ENCODE measurements around the gene SMYD1. TPM values are rescaled to one million over a fixed set of nuclear protein-coding genes. Genes with fewer than 3 reads are reported as not detected.

Gene SMYD1
- total and polyA plus RNA-seq, 3 donors from 2014 or later, result 1.5 to 3.1 (median 2.4) TPM

DNA sequence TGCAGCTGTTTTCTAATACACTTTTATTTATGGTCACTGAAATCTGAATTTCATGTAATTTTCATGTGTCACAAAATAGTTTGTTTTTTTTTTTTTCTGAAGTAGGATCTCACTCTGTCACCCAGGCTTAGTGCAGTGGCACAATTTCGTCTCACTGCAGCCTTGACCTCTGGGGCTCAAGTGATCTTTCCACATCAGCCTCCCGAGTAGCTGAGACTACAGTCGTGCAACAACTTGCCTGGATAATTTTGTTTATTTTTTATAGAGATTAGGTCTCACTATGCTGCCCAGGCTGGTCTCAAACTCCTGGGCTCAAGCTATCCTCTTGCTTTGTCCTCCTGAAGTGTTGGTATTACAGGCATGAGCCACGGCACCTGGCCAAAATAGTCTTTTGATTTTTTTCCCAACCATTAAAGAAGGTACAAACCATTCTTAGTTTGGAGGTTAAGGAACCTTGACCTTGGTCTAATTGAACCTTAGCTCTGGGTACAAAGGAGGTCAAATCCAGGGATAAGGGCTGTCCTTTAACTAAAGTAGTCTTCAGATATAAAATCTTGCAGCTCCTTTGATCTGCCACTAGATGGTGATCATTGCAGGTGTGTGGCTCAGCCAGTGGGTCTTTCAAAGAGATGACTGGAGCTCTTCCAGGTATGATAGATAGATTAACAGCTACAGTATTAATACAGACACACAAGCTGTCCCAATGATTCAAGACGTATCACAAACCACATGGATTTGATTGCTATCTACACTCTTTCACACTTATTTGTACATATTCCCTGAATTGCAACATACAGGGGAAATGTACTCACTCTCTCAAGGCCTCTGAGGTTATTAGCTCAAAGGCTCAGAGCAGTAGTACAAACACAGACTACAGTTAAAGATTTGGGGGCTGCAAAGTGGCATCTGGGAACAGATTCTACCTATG lies 7.4 kb upstream of the SMYD1 start:
- Histone ChIP-seq H3K4me3 (no peak overlapping the region), H3K27me3 (no peaks in the 10 kb centered on the region), H3K9me3 (no peaks in the 10 kb centered on the region), H3K4me1 (no peaks in the 10 kb centered on the region), H3K27ac (no peak overlapping the region), H3K36me3 (ENCODE audit: low read depth, missing control alignments) (no peaks in the 10 kb centered on the region)
- 32 to 44% methylated on average over 5 of the region's 5 CpGs for WGBS, 2 donors
- intact Hi-C loops (cut with DNase I; ENCODE audit: low total_unique reads), result no loop called here
- no peak for DNase-seq
- TF ChIP-seq CTCF (IDR thresholded peaks at IDR 0.05), result peak; percentile 27 to 63 (median 58)
- no peak for TF ChIP-seq POLR2A (IDR thresholded peaks at IDR 0.05)

DNA sequence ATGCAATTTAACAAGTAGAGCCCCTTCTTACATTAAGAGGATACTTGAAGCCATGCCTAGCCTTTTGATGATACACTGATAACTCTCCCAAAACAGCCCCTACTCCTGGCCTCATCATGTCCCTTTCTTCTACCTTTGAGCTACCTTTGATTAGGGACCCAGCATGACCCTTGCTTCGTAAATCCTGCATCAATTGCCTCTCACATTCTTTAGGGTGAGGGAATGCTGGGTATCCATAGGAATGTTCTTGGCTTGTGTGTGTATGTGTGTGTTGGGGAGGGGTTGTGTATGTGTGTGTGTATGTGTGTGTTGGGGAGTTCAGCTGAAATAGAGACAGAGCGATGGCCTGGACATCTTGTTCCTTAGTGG lies 6.7 kb upstream of the SMYD1 start:
- H3K4me1 ChIP-seq, result no peaks in the 10 kb centered on the region
- TF ChIP-seq CTCF (IDR thresholded peaks at IDR 0.05), result no peak
- TF ChIP-seq POLR2A (IDR thresholded peaks at IDR 0.05), result no peak
- H3K27ac ChIP-seq, result no peak overlapping the region
- WGBS, 2 donors, result 73 to 92% methylated on average over 2 of the region's 2 CpGs
- no peaks in the 10 kb centered on the region for H3K36me3 ChIP-seq (ENCODE audit: low read depth, missing control alignments)
- no peaks in the 10 kb centered on the region for H3K9me3 ChIP-seq
- intact Hi-C loops (cut with DNase I; ENCODE audit: low total_unique reads), result no loop called here
- no peak overlapping the region for H3K4me3 ChIP-seq
- no peak for DNase-seq
- no peaks in the 10 kb centered on the region for H3K27me3 ChIP-seq

DNA sequence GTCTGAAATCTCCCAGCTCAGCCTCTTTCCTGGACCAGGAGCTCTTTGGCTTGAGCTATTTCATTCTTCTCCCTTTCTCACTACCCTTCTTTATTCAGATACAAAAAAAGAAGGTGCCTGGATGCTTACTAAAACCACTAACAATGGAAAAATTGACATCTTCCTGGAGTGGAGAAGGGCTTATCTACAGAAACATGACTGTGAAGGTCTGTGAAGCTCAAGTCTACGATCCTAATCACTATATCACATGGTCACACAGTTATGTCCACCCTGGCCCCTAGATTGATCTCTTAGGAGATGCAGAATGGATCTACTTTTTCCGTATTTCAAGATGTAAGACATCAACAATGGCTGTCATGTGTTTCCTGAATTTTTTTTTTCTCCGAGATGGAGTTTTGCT lies 6.3 kb upstream of the SMYD1 start:
- no peak for DNase-seq
- Histone ChIP-seq H3K36me3 (ENCODE audit: low read depth, missing control alignments) (no peaks in the 10 kb centered on the region), H3K9me3 (no peaks in the 10 kb centered on the region), H3K4me1 (no peaks in the 10 kb centered on the region), H3K27ac (no peak overlapping the region), H3K27me3 (no peaks in the 10 kb centered on the region), H3K4me3 (no peak overlapping the region)
- TF ChIP-seq POLR2A (IDR thresholded peaks at IDR 0.05) (no peak), CTCF (IDR thresholded peaks at IDR 0.05) (no peak)
- intact Hi-C loops (cut with DNase I; ENCODE audit: low total_unique reads), result no loop called here
- WGBS, 2 donors, result 82 to 86% methylated on average over 3 of the region's 3 CpGs

DNA sequence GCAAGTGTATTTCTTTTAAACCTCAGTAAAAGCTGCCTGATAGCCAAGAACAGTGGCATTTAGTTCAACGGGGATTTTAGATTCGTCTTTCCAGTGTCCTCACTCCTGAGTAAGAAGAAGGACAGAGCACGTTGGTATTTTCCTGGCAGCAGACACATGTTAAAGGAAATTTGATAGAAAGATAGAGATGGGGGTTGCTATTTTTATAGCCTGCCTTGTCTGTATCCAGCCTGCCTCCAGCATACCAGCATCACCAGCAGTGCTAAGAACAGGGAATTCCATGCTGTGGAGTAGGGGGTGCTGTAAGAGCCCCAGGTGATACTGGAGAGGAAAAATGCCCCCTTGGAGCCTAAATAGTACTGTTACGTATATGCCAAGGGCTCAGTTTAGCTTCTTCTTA lies 1.1 kb upstream of the SMYD1 start:
- no peak overlapping the region for H3K27ac ChIP-seq
- intact Hi-C loops (cut with DNase I; ENCODE audit: low total_unique reads), result no loop called here

More for the DNA sequence above, 1.1 kb upstream of the SMYD1 start:
- whole genome bisulfite sequencing, 2 donors, result 69 to 70% methylated on average over 4 of the region's 4 CpGs
- Histone ChIP-seq H3K9me3 (no peaks in the 10 kb centered on the region), H3K4me3 (no peak overlapping the region), H3K27me3 (no peaks in the 10 kb centered on the region), H3K4me1 (no peaks in the 10 kb centered on the region), H3K36me3 (ENCODE audit: low read depth, missing control alignments) (no peaks in the 10 kb centered on the region)
- TF ChIP-seq POLR2A (IDR thresholded peaks at IDR 0.05) (no peak), CTCF (IDR thresholded peaks at IDR 0.05) (no peak)
- no peak for DNase-seq
